IMR-90 (cell line): ENCODE results near the gene COL20A1. TPM values are rescaled to one million over a fixed set of nuclear protein-coding genes. Genes with fewer than 3 reads are reported as not detected.

Source experiments
- ATAC-seq: fragments of 200-7000 bp; cut with Tn5 transposase; 2 replicates; pipeline ENCODE4 v1.9.1; 2020; ENCODE audit warnings: low read depth, mild to moderate bottlenecking, moderate library complexity
- BruUV-seq: library from RNA; stranded (reverse); fragments of 400-500 nt; replicated peaks from 2 replicates; lab custom pipeline; 2021; lab: Mats Ljungman, UMichigan
- CTCF ChIA-PET: fragments of 300-600 bp; formaldehyde crosslinking; extraction: SDS; loops from one replicate; lab custom pipeline; 2021; ENCODE audit warnings: antibody characterized with exemption; lab: Yijun Ruan, JAX
- POLR2A ChIA-PET: fragments of 300-600 bp; sonication (Branson Sonifier 250); formaldehyde crosslinking; loops from one replicate; lab custom pipeline; 2022; ENCODE audit warnings: antibody characterized with exemption; ENCODE audit not compliant: unreplicated experiment; lab: Charles Lee
- DNase-seq: peaks from one replicate; pipeline ENCODE4 v3.0.0; 2013
- H2AFZ ChIP-seq: replicated peaks from 2 replicates; pipeline ENCODE3; 2013; ENCODE audit warnings: low read length, mild to moderate bottlenecking; ENCODE audit not compliant: poor library complexity
- H2AK5ac ChIP-seq: 2 replicates; pipeline ENCODE4 v1.6.1; 2013; ENCODE audit warnings: low read depth, low read length, inconsistent platforms
- H2AK9ac ChIP-seq: replicated peaks from 2 replicates; pipeline ENCODE3; 2013; ENCODE audit warnings: mild to moderate bottlenecking, low read depth, low read length, moderate library complexity; ENCODE audit not compliant: poor library complexity
- H2BK120ac ChIP-seq: 2 replicates; pipeline ENCODE4 v1.6.1; 2013; ENCODE audit warnings: low read depth, low read length, inconsistent platforms
- H2BK15ac ChIP-seq: 3 replicates; pipeline ENCODE4 v1.6.1; 2013; ENCODE audit warnings: low read depth, low read length, inconsistent platforms
- H2BK20ac ChIP-seq: 2 replicates; pipeline ENCODE4 v1.6.1; 2013; ENCODE audit warnings: low read depth, mild to moderate bottlenecking, inconsistent platforms, low read length, moderate library complexity
- H2BK5ac ChIP-seq: 2 replicates; pipeline ENCODE4 v1.6.1; 2013; ENCODE audit warnings: mild to moderate bottlenecking, low read depth, low read length, inconsistent platforms; ENCODE audit not compliant: poor library complexity, severe bottlenecking
- H3K14ac ChIP-seq: replicated peaks from 2 replicates; pipeline ENCODE4 v1.6.1; 2013; ENCODE audit warnings: low read depth, low read length, inconsistent platforms
- H3K18ac ChIP-seq: 2 replicates; pipeline ENCODE4 v1.6.1; 2013; ENCODE audit warnings: low read depth, low read length, control low read depth
- H3K23ac ChIP-seq: 2 replicates; pipeline ENCODE4 v1.6.1; 2013; ENCODE audit warnings: low read depth, low read length, inconsistent platforms
- H3K27ac ChIP-seq: 2 replicates; pipeline ENCODE4 v1.5.1; 2013; ENCODE audit warnings: mild to moderate bottlenecking, control low read depth, low read length; ENCODE audit not compliant: insufficient read depth
- H3K27me3 ChIP-seq: 2 replicates; pipeline ENCODE4 v1.6.1; 2013; ENCODE audit warnings: low read length; ENCODE audit not compliant: control insufficient read depth, insufficient read depth
- H3K36me3 ChIP-seq: 2 replicates; pipeline ENCODE4 v1.6.1; 2013; ENCODE audit warnings: low read length, mixed read lengths; ENCODE audit not compliant: control insufficient read depth, insufficient read depth
- H3K4ac ChIP-seq: 2 replicates; pipeline ENCODE4 v1.6.1; 2013; ENCODE audit warnings: low read depth, low read length, inconsistent platforms
- H3K4me1 ChIP-seq: 2 replicates; pipeline ENCODE4 v1.6.1; 2013; ENCODE audit warnings: low read length, mixed read lengths; ENCODE audit not compliant: control insufficient read depth, insufficient read depth
- H3K4me2 ChIP-seq: 2 replicates; pipeline ENCODE4 v1.6.1; 2013; ENCODE audit warnings: low read depth, mild to moderate bottlenecking, control low read depth, low read length, moderate library complexity
- H3K4me3 ChIP-seq: 2 replicates; pipeline ENCODE4 v1.5.1; 2013; ENCODE audit warnings: low read depth, mild to moderate bottlenecking, control low read depth, low read length, moderate library complexity; ENCODE audit not compliant: insufficient read depth
- H3K56ac ChIP-seq: 2 replicates; pipeline ENCODE4 v1.6.1; 2013; ENCODE audit warnings: low read length, inconsistent platforms; ENCODE audit not compliant: insufficient read depth; ENCODE audit errors: extremely low read depth
- H3K79me1 ChIP-seq, 2 experiments: 2 replicates each; pipeline ENCODE4 v1.6.1; 2013; ENCODE audit warnings: low read length in 2 of 2, inconsistent platforms in 1 of 2, low read depth in 1 of 2
- H3K9ac ChIP-seq: 2 replicates; pipeline ENCODE4 v1.6.1; 2013; ENCODE audit warnings: low read depth, low read length, control low read depth
- H3K9me1 ChIP-seq: 2 replicates; pipeline ENCODE4 v1.6.1; 2013; ENCODE audit warnings: low read length, inconsistent platforms; ENCODE audit not compliant: insufficient read depth
- H3K9me3 ChIP-seq: 2 replicates; pipeline ENCODE4 v1.6.1; 2013; ENCODE audit warnings: low read length; ENCODE audit not compliant: control insufficient read depth, insufficient read depth
- H4K20me1 ChIP-seq: 2 replicates; pipeline ENCODE4 v1.6.1; 2013; ENCODE audit warnings: low read length, inconsistent platforms; ENCODE audit not compliant: insufficient read depth
- H4K5ac ChIP-seq: 2 replicates; pipeline ENCODE4 v1.6.1; 2013; ENCODE audit warnings: mild to moderate bottlenecking, low read depth, low read length, control low read depth
- H4K8ac ChIP-seq, 2 experiments: 2 replicates each; pipeline ENCODE4 v1.6.1; 2013; ENCODE audit warnings: low read depth in 2 of 2, low read length in 2 of 2, control low read depth in 1 of 2, inconsistent platforms in 1 of 2
- H4K91ac ChIP-seq: 2 replicates; pipeline ENCODE4 v1.6.1; 2013; ENCODE audit warnings: low read depth, low read length, inconsistent platforms; ENCODE audit not compliant: insufficient read depth
- BHLHE40 ChIP-seq: fragments of 150-350 bp; IDR thresholded peaks from 2 replicates; pipeline ENCODE4 v1.6.1; 2016; ENCODE audit warnings: mild to moderate bottlenecking, low read depth, low read length
- CEBPB ChIP-seq: IDR thresholded peaks from 2 replicates; pipeline ENCODE4 v1.6.1; 2012; ENCODE audit warnings: low read depth, low read length, improper control_type of control experiment
- MAFK ChIP-seq: IDR thresholded peaks from 2 replicates; pipeline ENCODE4 v1.6.1; 2012; ENCODE audit warnings: low read depth, low read length, improper control_type of control experiment
- MAZ ChIP-seq: IDR thresholded peaks from 2 replicates; pipeline ENCODE4 v1.6.1; 2012; ENCODE audit warnings: low read depth, mild to moderate bottlenecking, low read length, improper control_type of control experiment, moderate library complexity, borderline replicate concordance
- NFE2L2 ChIP-seq: fragments of 150-350 bp; IDR thresholded peaks from 2 replicates; pipeline ENCODE4 v1.6.1; 2016; ENCODE audit warnings: low read depth, mild to moderate bottlenecking, low read length
- POLR2A ChIP-seq: IDR thresholded peaks from 2 replicates; pipeline ENCODE4 v1.6.1; 2012; ENCODE audit warnings: mild to moderate bottlenecking, low read depth, low read length
- RAD21 ChIP-seq: IDR thresholded peaks from 2 replicates; pipeline ENCODE4 v1.6.1; 2012; ENCODE audit warnings: low read length, improper control_type of control experiment
- RCOR1 ChIP-seq: IDR thresholded peaks from 2 replicates; pipeline ENCODE4 v1.6.1; 2012; ENCODE audit warnings: mild to moderate bottlenecking, low read length, improper control_type of control experiment; ENCODE audit not compliant: insufficient replicate concordance
- RFX5 ChIP-seq: IDR thresholded peaks from 2 replicates; pipeline ENCODE4 v1.8.0; 2012; ENCODE audit warnings: low read depth, mild to moderate bottlenecking, low read length, moderate library complexity
- SMC3 ChIP-seq: fragments of 150-350 bp; IDR thresholded peaks from 2 replicates; pipeline ENCODE4 v1.6.1; 2016; ENCODE audit warnings: low read depth, mild to moderate bottlenecking, antibody characterized with exemption, low read length, moderate library complexity
- WGBS, 2 experiments: methylation state at CpG; one replicate each; pipeline versions ENCODE4 v1.1.5 to v1.1.7; 2013; ENCODE audit warnings: missing lambda C conversion rate in 2 of 2; ENCODE audit not compliant: insufficient read length in 1 of 2; ENCODE audit errors: extremely low coverage in 2 of 2; 5-methylcytosine and 5-hydroxymethylcytosine counted together
- dilution Hi-C: fragments of 300-500 bp; cut with HindIII; formaldehyde crosslinking; loops from one replicate; pipeline ENCODE4 v1.14.3; 2018; ENCODE audit warnings: low sequenced_read_pairs; ENCODE audit not compliant: unreplicated experiment
- in situ Hi-C: fragments of 300-500 bp; cut with MboI; formaldehyde crosslinking; loops from 3 replicates; pipeline ENCODE4 v1.14.3; 2019; ENCODE audit warnings: low sequenced_read_pairs, inconsistent platforms, mixed read lengths
- intact Hi-C: fragments of 100-400 bp; cut with micrococcal nuclease; formaldehyde crosslinking; loops from 2 replicates; pipeline ENCODE4 v1.10.0; 2022
- polyA plus RNA-seq, 3 experiments: library from polyadenylated mRNA; depleted of rRNA; stranded (reverse); fragments of >200 nt; gene quantifications; 2 replicates each; pipeline ENCODE4 v1.2.3, GENCODE V29; 2012; ENCODE audit warnings: low replicate concordance in 1 of 3
- total RNA-seq: library from RNA; depleted of rRNA; stranded (reverse); fragments of >200 nt; gene quantifications from 2 replicates; pipeline ENCODE4 v1.2.3, GENCODE V29; 2012
- TF ChIP-seq, protein P1 (sequence below): fragments of 150-350 bp; IDR thresholded peaks from 2 replicates; pipeline ENCODE4 v1.6.1; 2017; ENCODE audit warnings: mild to moderate bottlenecking, antibody characterized with exemption, low read length, low read depth
- TF ChIP-seq, protein P2 (sequence below): conservative IDR thresholded peaks from 2 replicates; pipeline ENCODE4 v1.5.1; 2012; ENCODE audit warnings: mild to moderate bottlenecking, low read depth, low read length, improper control_type of control experiment
- TF ChIP-seq, protein P3 (sequence below): fragments of 150-350 bp; IDR thresholded peaks from 2 replicates; pipeline ENCODE4 v1.6.1; 2016; ENCODE audit warnings: low read depth, mild to moderate bottlenecking, low read length, moderate library complexity, borderline replicate concordance

Gene COL20A1
- total and polyA plus RNA-seq, 2 of the 4 experiments (the other 2 are of a cell fraction) = not detected

DNA sequence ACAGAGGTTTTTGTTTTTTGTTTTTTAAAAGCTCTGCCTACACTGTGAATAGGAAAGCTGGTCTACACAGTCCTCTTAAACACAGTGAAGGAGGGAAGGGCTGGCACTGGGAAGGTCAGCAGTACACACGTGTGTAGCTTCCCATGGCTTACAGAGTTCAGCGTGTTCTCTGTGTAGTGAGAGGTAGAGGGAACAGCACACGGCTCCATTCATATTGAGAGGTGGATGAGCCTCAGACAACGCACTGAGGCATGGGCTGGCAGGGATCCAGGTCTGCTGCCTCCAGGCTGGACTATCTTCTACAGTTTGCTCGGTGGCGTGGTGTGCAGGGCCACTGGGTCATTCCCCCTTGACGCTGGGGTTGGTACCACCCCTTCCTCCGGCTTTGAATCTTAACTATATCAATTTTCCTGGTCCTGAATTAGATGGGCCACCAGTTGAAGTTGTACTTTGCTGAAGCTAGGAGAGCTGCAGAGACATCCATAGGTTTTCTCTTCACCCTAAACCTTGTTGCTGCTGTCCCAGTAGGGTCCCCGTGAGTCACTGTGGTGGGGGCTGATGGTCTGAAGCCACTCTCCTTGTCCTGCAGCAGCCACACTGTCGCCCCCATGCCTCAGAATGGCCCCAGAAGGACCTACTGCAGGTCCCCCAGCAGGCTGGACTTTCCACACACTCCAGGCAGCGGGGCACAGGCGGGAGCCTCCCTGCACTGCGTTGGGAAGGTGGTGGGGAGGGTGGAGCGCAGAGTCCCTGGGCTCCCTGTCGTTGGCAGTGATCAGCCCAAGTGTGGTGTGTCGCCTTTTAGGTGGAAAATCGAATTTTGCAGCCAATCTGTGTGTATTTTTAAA, 18.4 kb upstream of the COL20A1 start:
- H3K36me3 ChIP-seq = peaks cover 37% of the 10 kb centered on the region
- no peak overlapping the region for H4K91ac ChIP-seq
- peaks cover 12% of the 10 kb centered on the region for H3K4me1 ChIP-seq
- no peak overlapping the region for H2BK15ac ChIP-seq
- peak overlapping the region; percentile 95 for H3K4me2 ChIP-seq
- H3K9me1 ChIP-seq = peaks cover 8% of the 10 kb centered on the region; the same call in 1 of the 2 replicates
- no peak overlapping the region for H4K5ac ChIP-seq
- no TSS peak for BruUV-seq
- no peak overlapping the region for H3K56ac ChIP-seq
- peak overlapping the region; percentile 34 for H2BK5ac ChIP-seq
- H2AFZ ChIP-seq = no peak overlapping the region
- no peak overlapping the region for H3K14ac ChIP-seq
- H3K4me3 ChIP-seq = no peak overlapping the region; the same call in 1 of the 2 replicates
- peaks cover 8 to 50% of the 10 kb centered on the region in 2 experiments; a peak in 3 of 4 replicates for H3K79me1 ChIP-seq
- H2AK5ac ChIP-seq = peak overlapping the region; percentile 64; the same call in 1 of the 2 replicates
- no peak overlapping the region for H4K8ac ChIP-seq
- ChIA-PET POLR2A (no interaction called here), CTCF (interaction anchor here (1.0 kb wide), 1 partner anchor 51 kb away, joined by 3 read pairs; no protein-coding TSS in a partner anchor)
- peak overlapping the region; percentile 41; the same call in 1 of the 2 replicates for H3K27ac ChIP-seq
- DNase-seq = no peak
- no peak overlapping the region for H2AK9ac ChIP-seq
- 70% methylated on average over 2 of the region's 17 CpGs; no CpG with 5 or more reads in 1 of the 2 experiments for WGBS, 2 experiments
- H3K18ac ChIP-seq = no peak overlapping the region
- H3K4ac ChIP-seq = no peak overlapping the region
- intact Hi-C loops (loop anchor here (5.0 kb wide), 2 partner anchors 42 to 57 kb away; partner anchors contain the start of gene YTHDF1), in situ Hi-C loops (loop anchor here (5.0 kb wide), 1 partner anchor 42 kb away; no protein-coding TSS in a partner anchor), dilution Hi-C loops (no loop called here)
- H3K9me3 ChIP-seq = no peaks in the 10 kb centered on the region
- H3K9ac ChIP-seq = peak overlapping the region; percentile 44; the same call in 1 of the 2 replicates
- H2BK120ac ChIP-seq = no peak overlapping the region
- no peak for ATAC-seq
- no peak overlapping the region for H2BK20ac ChIP-seq
- no peaks in the 10 kb centered on the region for H3K27me3 ChIP-seq
- H4K20me1 ChIP-seq = peaks cover 56% of the 10 kb centered on the region
- H3K23ac ChIP-seq = 0 out of 2 replicates have a peak overlapping the region, but pooled peaks have one; percentile 60
- TF ChIP-seq, protein P1, sequence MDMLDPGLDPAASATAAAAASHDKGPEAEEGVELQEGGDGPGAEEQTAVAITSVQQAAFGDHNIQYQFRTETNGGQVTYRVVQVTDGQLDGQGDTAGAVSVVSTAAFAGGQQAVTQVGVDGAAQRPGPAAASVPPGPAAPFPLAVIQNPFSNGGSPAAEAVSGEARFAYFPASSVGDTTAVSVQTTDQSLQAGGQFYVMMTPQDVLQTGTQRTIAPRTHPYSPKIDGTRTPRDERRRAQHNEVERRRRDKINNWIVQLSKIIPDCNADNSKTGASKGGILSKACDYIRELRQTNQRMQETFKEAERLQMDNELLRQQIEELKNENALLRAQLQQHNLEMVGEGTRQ = no peak
- TF ChIP-seq MAFK = no peak
- TF ChIP-seq CEBPB = no peak
- no peak for TF ChIP-seq NFE2L2
- TF ChIP-seq, protein P2, sequence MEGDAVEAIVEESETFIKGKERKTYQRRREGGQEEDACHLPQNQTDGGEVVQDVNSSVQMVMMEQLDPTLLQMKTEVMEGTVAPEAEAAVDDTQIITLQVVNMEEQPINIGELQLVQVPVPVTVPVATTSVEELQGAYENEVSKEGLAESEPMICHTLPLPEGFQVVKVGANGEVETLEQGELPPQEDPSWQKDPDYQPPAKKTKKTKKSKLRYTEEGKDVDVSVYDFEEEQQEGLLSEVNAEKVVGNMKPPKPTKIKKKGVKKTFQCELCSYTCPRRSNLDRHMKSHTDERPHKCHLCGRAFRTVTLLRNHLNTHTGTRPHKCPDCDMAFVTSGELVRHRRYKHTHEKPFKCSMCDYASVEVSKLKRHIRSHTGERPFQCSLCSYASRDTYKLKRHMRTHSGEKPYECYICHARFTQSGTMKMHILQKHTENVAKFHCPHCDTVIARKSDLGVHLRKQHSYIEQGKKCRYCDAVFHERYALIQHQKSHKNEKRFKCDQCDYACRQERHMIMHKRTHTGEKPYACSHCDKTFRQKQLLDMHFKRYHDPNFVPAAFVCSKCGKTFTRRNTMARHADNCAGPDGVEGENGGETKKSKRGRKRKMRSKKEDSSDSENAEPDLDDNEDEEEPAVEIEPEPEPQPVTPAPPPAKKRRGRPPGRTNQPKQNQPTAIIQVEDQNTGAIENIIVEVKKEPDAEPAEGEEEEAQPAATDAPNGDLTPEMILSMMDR = no peak
- TF ChIP-seq RFX5 = no peak
- no peak for TF ChIP-seq RAD21
- no peak for TF ChIP-seq MAZ
- TF ChIP-seq, protein P3, sequence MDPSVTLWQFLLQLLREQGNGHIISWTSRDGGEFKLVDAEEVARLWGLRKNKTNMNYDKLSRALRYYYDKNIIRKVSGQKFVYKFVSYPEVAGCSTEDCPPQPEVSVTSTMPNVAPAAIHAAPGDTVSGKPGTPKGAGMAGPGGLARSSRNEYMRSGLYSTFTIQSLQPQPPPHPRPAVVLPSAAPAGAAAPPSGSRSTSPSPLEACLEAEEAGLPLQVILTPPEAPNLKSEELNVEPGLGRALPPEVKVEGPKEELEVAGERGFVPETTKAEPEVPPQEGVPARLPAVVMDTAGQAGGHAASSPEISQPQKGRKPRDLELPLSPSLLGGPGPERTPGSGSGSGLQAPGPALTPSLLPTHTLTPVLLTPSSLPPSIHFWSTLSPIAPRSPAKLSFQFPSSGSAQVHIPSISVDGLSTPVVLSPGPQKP = no peak
- TF ChIP-seq POLR2A = no peak
- no peak for TF ChIP-seq SMC3
- no peak for TF ChIP-seq BHLHE40
- TF ChIP-seq RCOR1 = no peak
